Right lobe of liver (tissue), 4 donors: ENCODE results near the gene GCKR.
"Not testable (repeated sequence)": the region's sequence is repeated elsewhere in the genome, so short reads cannot be mapped to it uniquely, and the experiment has no call there.

Experiments
- POLR2A ChIP-seq: fragments of 450-650 bp; IDR thresholded peaks from one replicate; pipeline ENCODE4 v1.6.1; 2017; ENCODE audit warnings: antibody characterized with exemption, mild to moderate bottlenecking
- TF ChIP-seq, protein P1 (sequence below), 4 donors: fragments of 200-600 bp in 3 of 4; fragments of 450-650 bp in 1 of 4; IDR thresholded peaks; one replicate each; pipeline versions ENCODE4 v1.5.1 to v1.8.0; 2016 to 2022; ENCODE audit warnings: antibody characterized with exemption in 4 of 4, mild to moderate bottlenecking in 2 of 4
- donor health status: DM: no; HTN: no; CAD: no.
- donor health status: DM: no; HTN: no; CAD: no.
- donor health status: DM: no; HTN: yes; CAD: no.

DNA sequence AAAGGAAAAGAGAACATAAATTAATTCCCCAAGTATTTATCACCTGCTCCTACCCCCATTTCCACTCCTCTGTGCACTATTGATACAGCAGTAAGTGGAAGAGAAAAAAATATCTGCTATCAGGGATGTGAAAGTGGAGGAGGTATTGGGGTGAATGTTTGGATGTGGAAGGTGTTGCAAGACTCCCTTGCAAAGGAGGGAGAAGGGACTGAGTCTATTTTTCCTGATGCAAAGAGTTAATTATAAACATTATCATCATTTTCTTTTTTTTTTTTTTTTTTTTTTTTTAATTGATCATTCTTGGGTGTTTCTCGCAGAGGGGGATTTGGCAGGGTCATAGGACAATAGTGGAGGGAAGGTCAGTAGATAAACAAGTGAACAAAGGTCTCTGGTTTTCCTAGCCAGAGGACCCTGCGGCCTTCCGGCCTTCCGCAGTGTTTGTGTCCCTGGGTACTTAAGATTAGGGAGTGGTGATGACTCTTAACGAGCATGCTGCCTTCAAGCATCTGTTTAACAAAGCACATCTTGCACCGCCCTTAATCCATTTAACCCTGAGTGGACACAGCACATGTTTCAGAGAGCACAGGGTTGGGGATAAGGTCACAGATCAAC lies 42.3 kb downstream of the GCKR start:
- TF ChIP-seq, protein P1, sequence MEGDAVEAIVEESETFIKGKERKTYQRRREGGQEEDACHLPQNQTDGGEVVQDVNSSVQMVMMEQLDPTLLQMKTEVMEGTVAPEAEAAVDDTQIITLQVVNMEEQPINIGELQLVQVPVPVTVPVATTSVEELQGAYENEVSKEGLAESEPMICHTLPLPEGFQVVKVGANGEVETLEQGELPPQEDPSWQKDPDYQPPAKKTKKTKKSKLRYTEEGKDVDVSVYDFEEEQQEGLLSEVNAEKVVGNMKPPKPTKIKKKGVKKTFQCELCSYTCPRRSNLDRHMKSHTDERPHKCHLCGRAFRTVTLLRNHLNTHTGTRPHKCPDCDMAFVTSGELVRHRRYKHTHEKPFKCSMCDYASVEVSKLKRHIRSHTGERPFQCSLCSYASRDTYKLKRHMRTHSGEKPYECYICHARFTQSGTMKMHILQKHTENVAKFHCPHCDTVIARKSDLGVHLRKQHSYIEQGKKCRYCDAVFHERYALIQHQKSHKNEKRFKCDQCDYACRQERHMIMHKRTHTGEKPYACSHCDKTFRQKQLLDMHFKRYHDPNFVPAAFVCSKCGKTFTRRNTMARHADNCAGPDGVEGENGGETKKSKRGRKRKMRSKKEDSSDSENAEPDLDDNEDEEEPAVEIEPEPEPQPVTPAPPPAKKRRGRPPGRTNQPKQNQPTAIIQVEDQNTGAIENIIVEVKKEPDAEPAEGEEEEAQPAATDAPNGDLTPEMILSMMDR (IDR thresholded peaks at IDR 0.05): not testable (repeated sequence)
- not testable (repeated sequence) for TF ChIP-seq POLR2A
